GM10248 (cell line): ENCODE results near the gene NKAIN1.

Source experiments
- CTCF ChIA-PET: fragments of 300-600 bp; sonication (Branson Sonifier 250); formaldehyde crosslinking; extraction: SDS; loops from one replicate; lab custom pipeline; 2021; ENCODE audit warnings: antibody characterized with exemption; lab: Yijun Ruan, JAX
- POLR2A ChIA-PET: fragments of 350-650 bp; sonication (Branson Sonifier 250); formaldehyde crosslinking; extraction: SDS; loops from one replicate; lab custom pipeline; 2020; ENCODE audit warnings: antibody characterized with exemption; lab: Yijun Ruan, JAX
- DNase-seq: peaks from one replicate; pipeline ENCODE4 v3.0.0; 2012; ENCODE audit errors: extremely low spot score
- CTCF ChIP-seq: IDR thresholded peaks from 2 replicates; pipeline ENCODE4 v1.5.1; 2012; ENCODE audit warnings: mild to moderate bottlenecking, low read depth; ENCODE audit errors: extremely low read depth, missing control alignments, control extremely low read depth

NKAIN1 gene

GRCh38 chr1:31164291-31164690 is 75.4 kb downstream of the NKAIN1 start:
- ChIA-PET CTCF (interaction anchor here (1.0 to 4.3 kb wide), 8 partner anchors 9 to 385 kb away, joined by 3 to 27 read pairs (median 4); no protein-coding TSS in a partner anchor), POLR2A (interaction anchor here (0.6 kb wide), 1 partner anchor 234 kb away, joined by 3 read pairs; no protein-coding TSS in a partner anchor)
- no peak for DNase-seq
- TF ChIP-seq CTCF, result no peak

- POLR2A ChIA-PET, result no interaction called here
- no peak for TF ChIP-seq CTCF
- no peak for DNase-seq
- CTCF ChIA-PET, result interaction anchor here (1.0 to 4.3 kb wide), 9 partner anchors 10 to 386 kb away, joined by 3 to 27 read pairs (median 4); no protein-coding TSS in a partner anchor
Observed at GRCh38 chr1:31163866-31164265, 75.8 kb downstream of the NKAIN1 start.

GRCh38 chr1:31161571-31161970 is 78.1 kb downstream of the NKAIN1 start:
- DNase-seq, result no peak
- CTCF ChIA-PET, result interaction anchor here (0.8 to 4.3 kb wide), 10 partner anchors 9 to 388 kb away, joined by 3 to 27 read pairs (median 5); no protein-coding TSS in a partner anchor
- POLR2A ChIA-PET, result interaction anchor here (0.7 kb wide), 2 partner anchors 96 to 379 kb away, joined by 3 read pairs; partner anchors contain the start of gene PUM1

GRCh38 chr1:31159869-31160611 is 79.6 kb downstream of the NKAIN1 start:
- ChIA-PET POLR2A (no interaction called here), CTCF (interaction anchor here (1.0 to 2.7 kb wide), 3 partner anchors 15 to 389 kb away, joined by 3 to 7 read pairs (median 3); no protein-coding TSS in a partner anchor)
- TF ChIP-seq CTCF, result no peak

More at GRCh38 chr1:31161571-31161970, 78.1 kb downstream of the NKAIN1 start:
- TF ChIP-seq CTCF, result no peak

GRCh38 chr1:31159323-31159722 is 80.4 kb downstream of the NKAIN1 start:
- TF ChIP-seq CTCF, result no peak
- ChIA-PET CTCF (interaction anchor here (1.1 to 2.7 kb wide), 2 partner anchors 14 to 390 kb away, joined by 3 to 7 read pairs; no protein-coding TSS in a partner anchor), POLR2A (interaction anchor here (0.7 kb wide), 1 partner anchor 160 kb away, joined by 3 read pairs; no protein-coding TSS in a partner anchor)
- no peak for DNase-seq

More at GRCh38 chr1:31159869-31160611, 79.6 kb downstream of the NKAIN1 start:
- no peak for DNase-seq

- TF ChIP-seq CTCF, result no peak
- POLR2A ChIA-PET, result interaction anchor here (0.6 kb wide), 1 partner anchor 339 kb away, joined by 4 read pairs; no protein-coding TSS in a partner anchor
- CTCF ChIA-PET, result no interaction called here
- DNase-seq, result peak; percentile 80
Observed at GRCh38 chr1:31155216-31155806, 84.4 kb downstream of the NKAIN1 start.
